GM10248 (cell line): ENCODE measurements around the gene AP3S2.

Source experiments
- CTCF ChIA-PET: fragments of 300-600 bp; sonication (Branson Sonifier 250); formaldehyde crosslinking; extraction: SDS; loops from one replicate; lab custom pipeline; 2021; ENCODE audit warnings: antibody characterized with exemption; lab: Yijun Ruan, JAX
- POLR2A ChIA-PET: fragments of 350-650 bp; sonication (Branson Sonifier 250); formaldehyde crosslinking; extraction: SDS; loops from one replicate; lab custom pipeline; 2020; ENCODE audit warnings: antibody characterized with exemption; lab: Yijun Ruan, JAX
- DNase-seq: peaks from one replicate; pipeline ENCODE4 v3.0.0; 2012; ENCODE audit errors: extremely low spot score
- TF ChIP-seq, protein P1 (sequence below): IDR thresholded peaks from 2 replicates; pipeline ENCODE4 v1.5.1; 2012; ENCODE audit warnings: mild to moderate bottlenecking, low read depth; ENCODE audit errors: extremely low read depth, missing control alignments, control extremely low read depth

AP3S2 gene

DNA sequence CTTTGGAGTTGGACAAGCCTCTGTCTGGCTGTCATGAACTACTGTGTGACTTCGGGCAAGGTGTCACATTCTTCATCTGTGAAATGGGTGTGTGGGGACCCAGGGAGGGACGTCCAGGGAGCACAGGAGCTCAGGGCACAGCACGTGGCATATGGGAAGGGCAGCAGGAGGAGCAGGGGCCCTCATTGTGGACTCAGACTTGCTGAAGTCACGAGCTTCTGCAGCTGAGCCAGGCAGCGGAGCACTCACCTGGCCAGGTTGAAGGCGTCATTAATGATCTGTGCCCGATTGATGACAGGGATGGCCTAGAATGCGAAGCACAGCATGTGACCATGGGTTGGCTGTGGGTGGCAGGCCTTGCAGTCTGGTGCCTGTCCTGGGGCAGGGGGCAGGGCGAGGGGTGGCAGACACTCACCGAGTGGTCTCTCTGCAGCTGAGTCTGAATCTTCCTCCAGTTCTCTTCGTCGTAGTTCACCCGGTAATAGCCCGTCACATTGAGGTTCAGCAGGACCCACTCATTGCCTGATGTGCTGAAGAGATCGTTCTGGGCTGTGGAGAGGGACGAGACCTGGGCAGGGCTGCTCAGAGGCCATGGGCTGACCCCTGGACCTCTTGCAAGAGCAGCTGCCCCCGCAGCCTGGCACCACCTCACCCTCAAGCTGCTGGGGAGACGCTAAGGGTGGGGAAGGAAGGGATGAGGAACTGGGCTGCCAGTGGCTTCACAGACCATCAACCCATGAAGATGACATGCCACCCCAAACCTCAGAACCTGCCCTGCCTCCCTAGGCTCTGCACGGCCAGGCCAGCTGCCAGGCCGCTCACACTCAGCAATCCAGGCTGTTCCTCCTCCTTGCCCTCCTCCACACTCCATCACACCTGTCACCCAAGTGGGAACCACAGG lies 94.5 kb downstream of the AP3S2 start:
- ChIA-PET POLR2A (no interaction called here), CTCF (interaction anchor here (1.7 to 3.0 kb wide), 2 partner anchors 41 to 76 kb away, joined by 5 to 10 read pairs; no protein-coding TSS in a partner anchor)

DNA sequence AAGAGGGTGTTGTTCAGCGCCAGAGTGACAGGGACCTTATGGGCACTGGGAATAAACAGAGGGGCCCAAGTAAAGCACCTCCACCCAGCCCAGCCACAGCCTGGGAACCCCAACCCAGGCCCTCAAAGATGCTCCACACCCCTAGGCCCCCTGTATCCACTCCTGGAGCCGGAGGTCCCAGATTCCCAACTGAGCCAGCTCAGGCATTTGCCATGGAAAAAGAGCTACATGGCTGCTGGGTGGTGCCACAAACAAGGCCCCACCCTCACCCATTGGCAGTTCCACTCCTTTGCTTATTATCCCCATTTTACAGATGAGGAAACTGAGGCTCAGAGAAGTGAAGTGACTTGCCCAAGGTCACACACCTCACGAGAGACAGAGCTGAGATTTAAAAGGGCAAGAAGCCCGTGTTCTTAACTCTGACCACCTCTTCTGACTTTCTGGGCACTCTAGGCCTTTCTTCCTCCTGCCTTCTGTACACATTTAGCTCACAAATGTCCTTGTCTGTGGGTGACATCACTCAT lies 96.1 kb downstream of the AP3S2 start:
- ChIA-PET CTCF (interaction anchor here (0.7 to 1.7 kb wide), 3 partner anchors 36 to 58 kb away, joined by 3 to 5 read pairs (median 5); no protein-coding TSS in a partner anchor), POLR2A (no interaction called here)
- TF ChIP-seq, protein P1, sequence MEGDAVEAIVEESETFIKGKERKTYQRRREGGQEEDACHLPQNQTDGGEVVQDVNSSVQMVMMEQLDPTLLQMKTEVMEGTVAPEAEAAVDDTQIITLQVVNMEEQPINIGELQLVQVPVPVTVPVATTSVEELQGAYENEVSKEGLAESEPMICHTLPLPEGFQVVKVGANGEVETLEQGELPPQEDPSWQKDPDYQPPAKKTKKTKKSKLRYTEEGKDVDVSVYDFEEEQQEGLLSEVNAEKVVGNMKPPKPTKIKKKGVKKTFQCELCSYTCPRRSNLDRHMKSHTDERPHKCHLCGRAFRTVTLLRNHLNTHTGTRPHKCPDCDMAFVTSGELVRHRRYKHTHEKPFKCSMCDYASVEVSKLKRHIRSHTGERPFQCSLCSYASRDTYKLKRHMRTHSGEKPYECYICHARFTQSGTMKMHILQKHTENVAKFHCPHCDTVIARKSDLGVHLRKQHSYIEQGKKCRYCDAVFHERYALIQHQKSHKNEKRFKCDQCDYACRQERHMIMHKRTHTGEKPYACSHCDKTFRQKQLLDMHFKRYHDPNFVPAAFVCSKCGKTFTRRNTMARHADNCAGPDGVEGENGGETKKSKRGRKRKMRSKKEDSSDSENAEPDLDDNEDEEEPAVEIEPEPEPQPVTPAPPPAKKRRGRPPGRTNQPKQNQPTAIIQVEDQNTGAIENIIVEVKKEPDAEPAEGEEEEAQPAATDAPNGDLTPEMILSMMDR: no peak
- no peak for DNase-seq

More for the DNA sequence above, 94.5 kb downstream of the AP3S2 start:
- DNase-seq: no peak
- TF ChIP-seq, protein P1: no peak

DNA sequence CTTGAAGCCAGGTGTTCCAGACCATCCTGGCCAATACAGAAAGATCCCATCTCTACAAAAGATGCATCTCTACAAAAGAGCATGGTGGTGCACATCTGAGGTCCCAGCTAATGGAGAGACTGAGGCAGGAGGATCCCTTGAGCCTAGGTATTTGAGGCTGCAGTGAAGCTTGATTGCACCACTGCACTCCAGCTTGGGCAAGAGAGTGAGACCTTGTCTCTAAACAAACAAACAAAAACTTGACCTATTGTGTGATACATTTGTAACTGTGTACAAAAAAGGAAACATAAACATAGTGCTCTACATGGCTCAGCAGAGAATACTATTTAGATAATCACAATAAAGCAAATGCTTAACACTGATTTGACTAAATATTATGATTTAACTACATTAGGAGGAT lies 97.8 kb downstream of the AP3S2 start:
- ChIA-PET CTCF (interaction anchor here (1.1 to 2.3 kb wide), 3 partner anchors 11 to 79 kb away, joined by 3 to 7 read pairs (median 4); no protein-coding TSS in a partner anchor), POLR2A (no interaction called here)
- TF ChIP-seq, protein P1: no peak
- no peak for DNase-seq

DNA sequence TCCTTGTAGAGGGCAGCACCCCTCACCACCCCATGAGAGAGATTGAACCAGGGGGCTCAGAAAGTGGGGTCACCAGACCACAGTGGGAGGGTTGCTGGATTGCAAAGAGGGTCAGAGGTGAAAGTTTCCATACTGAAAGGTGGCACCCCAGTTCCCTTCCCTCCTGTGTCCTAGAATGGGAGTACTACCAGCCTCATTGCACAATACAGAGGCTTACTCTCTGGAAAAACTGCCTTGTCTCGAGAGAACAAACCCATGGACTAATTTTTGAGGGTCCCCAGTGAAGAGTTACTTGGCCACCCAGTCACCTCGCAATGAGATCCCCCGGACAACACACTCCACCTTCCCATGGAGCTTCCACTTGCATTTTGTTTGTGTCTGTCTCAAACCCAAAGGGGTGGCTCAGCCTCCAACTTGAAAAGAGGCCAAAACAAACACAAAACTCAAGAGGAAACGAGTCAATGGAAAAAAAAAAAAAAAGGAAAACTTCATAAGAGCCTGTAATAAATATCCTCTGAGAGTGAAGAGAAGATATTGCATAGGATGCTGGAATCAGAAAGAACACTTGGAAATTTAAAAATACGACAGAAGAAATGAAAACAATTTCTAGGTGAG lies 99.1 kb downstream of the AP3S2 start:
- ChIA-PET CTCF (interaction anchor here (1.1 to 2.3 kb wide), 3 partner anchors 10 to 80 kb away, joined by 3 to 7 read pairs (median 4); no protein-coding TSS in a partner anchor), POLR2A (no interaction called here)
- TF ChIP-seq, protein P1: no peak
- no peak for DNase-seq

GRCh38 chr15:89792106-89792805 lies 101.5 kb downstream of the AP3S2 start:
- ChIA-PET CTCF (no interaction called here), POLR2A (no interaction called here)
- no peak for DNase-seq
- TF ChIP-seq, protein P1: no peak

- POLR2A ChIA-PET: no interaction called here
- no peak for DNase-seq
- TF ChIP-seq, protein P1: no peak
- CTCF ChIA-PET: interaction anchor here (0.9 kb wide), 1 partner anchor 84 kb away, joined by 3 read pairs; no protein-coding TSS in a partner anchor
Observed at GRCh38 chr15:89790661-89791060, 103.1 kb downstream of the AP3S2 start.
